Suprapubic skin (tissue), 4 donors: ENCODE results near the gene SYTL1. TPM values are rescaled to one million over a fixed set of nuclear protein-coding genes. Genes with fewer than 3 reads are reported as not detected.

Experiments used
- DNase-seq, 2 donors: peaks; one replicate each; pipeline ENCODE4 v3.0.0-alpha.2; 2019; ENCODE audit warnings: low spot score in 2 of 2
- H3K27ac ChIP-seq: fragments of 200-600 bp; sonication (generic); one replicate; pipeline ENCODE4 v1.5.1; 2019
- H3K27me3 ChIP-seq: fragments of 200-600 bp; sonication (generic); one replicate; pipeline ENCODE4 v1.5.1; 2019
- H3K36me3 ChIP-seq: fragments of 200-600 bp; sonication (generic); one replicate; pipeline ENCODE4 v1.5.1; 2019
- H3K4me1 ChIP-seq: fragments of 200-600 bp; sonication (generic); one replicate; pipeline ENCODE4 v1.5.1; 2019
- H3K4me3 ChIP-seq: fragments of 200-600 bp; sonication (generic); one replicate; pipeline ENCODE4 v1.5.1; 2019; ENCODE audit warnings: mild to moderate bottlenecking
- H3K9me3 ChIP-seq: fragments of 200-600 bp; sonication (generic); one replicate; pipeline ENCODE4 v1.5.1; 2019
- EP300 ChIP-seq: sonication (generic); formaldehyde crosslinking; IDR thresholded peaks from one replicate; pipeline ENCODE4 v1.6.1; 2017; ENCODE audit warnings: antibody characterized with exemption
- POLR2A ChIP-seq, 2 donors: fragments of 450-650 bp; IDR thresholded peaks; one replicate each; pipeline ENCODE4 v1.6.1; 2017; ENCODE audit warnings: antibody characterized with exemption in 2 of 2, mild to moderate bottlenecking in 2 of 2, moderate library complexity in 2 of 2
- POLR2AphosphoS5 ChIP-seq, 3 donors: sonication (generic); formaldehyde crosslinking; IDR thresholded peaks; one replicate each; pipeline ENCODE4 v1.6.1; 2017; ENCODE audit warnings: antibody characterized with exemption in 3 of 3
- WGBS: methylation state at CpG from one replicate; pipeline ENCODE4 v1.1.5; 2018; 5-methylcytosine and 5-hydroxymethylcytosine counted together
- total RNA-seq, 4 donors: library from RNA; depleted of rRNA; stranded (reverse); fragments of >200 nt; gene quantifications; one replicate each; pipeline ENCODE4 v1.1.0, GENCODE V29; 2016
- TF ChIP-seq, protein P1 (sequence below), 2 donors: fragments of 200-600 bp in 1 of 2; fragments of 450-650 bp in 1 of 2; sonication (generic) in 1 of 2; IDR thresholded peaks; one replicate each; pipeline ENCODE4 v1.5.1; 2016 to 2019; ENCODE audit warnings: antibody characterized with exemption in 2 of 2, mild to moderate bottlenecking in 1 of 2, moderate library complexity in 1 of 2

Gene SYTL1
- total RNA-seq, 4 donors from 2014 or later, result 142 to 176 (median 168) TPM

DNA sequence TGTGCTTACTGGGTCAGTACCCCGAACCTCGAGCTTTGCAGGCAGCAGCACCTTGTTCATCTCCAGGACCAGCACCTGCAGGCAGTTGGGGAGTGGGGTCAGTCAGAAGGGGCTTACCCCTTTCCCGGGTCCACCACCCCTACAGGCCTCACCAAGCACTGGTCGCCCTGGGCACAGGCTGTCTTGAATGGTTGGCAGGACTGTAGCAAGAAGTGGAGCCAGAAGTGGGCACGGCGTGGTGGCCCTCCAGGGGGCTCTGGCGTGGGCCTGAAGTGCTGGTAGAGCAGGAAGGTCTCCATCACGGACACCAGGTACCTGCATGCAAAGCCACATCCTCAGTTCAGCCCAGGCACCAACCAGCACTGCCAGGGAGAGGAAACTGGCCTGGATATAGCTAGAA lies 19.7 kb downstream of the SYTL1 start:
- no peak overlapping the region for H3K4me3 ChIP-seq
- no peak for DNase-seq
- no peaks in the 10 kb centered on the region for H3K9me3 ChIP-seq
- no peak overlapping the region for H3K27ac ChIP-seq
- WGBS, result 80% methylated on average over 1 of the region's 8 CpGs
- H3K4me1 ChIP-seq, result peaks cover 47% of the 10 kb centered on the region
- TF ChIP-seq POLR2A (IDR thresholded peaks at IDR 0.05) (no peak), POLR2AphosphoS5 (IDR thresholded peaks at IDR 0.05) (no peak), EP300 (no peak)
- TF ChIP-seq, protein P1, sequence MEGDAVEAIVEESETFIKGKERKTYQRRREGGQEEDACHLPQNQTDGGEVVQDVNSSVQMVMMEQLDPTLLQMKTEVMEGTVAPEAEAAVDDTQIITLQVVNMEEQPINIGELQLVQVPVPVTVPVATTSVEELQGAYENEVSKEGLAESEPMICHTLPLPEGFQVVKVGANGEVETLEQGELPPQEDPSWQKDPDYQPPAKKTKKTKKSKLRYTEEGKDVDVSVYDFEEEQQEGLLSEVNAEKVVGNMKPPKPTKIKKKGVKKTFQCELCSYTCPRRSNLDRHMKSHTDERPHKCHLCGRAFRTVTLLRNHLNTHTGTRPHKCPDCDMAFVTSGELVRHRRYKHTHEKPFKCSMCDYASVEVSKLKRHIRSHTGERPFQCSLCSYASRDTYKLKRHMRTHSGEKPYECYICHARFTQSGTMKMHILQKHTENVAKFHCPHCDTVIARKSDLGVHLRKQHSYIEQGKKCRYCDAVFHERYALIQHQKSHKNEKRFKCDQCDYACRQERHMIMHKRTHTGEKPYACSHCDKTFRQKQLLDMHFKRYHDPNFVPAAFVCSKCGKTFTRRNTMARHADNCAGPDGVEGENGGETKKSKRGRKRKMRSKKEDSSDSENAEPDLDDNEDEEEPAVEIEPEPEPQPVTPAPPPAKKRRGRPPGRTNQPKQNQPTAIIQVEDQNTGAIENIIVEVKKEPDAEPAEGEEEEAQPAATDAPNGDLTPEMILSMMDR (IDR thresholded peaks at IDR 0.05), result no peak
- peaks cover 80% of the 10 kb centered on the region for H3K36me3 ChIP-seq
- no peaks in the 10 kb centered on the region for H3K27me3 ChIP-seq

DNA sequence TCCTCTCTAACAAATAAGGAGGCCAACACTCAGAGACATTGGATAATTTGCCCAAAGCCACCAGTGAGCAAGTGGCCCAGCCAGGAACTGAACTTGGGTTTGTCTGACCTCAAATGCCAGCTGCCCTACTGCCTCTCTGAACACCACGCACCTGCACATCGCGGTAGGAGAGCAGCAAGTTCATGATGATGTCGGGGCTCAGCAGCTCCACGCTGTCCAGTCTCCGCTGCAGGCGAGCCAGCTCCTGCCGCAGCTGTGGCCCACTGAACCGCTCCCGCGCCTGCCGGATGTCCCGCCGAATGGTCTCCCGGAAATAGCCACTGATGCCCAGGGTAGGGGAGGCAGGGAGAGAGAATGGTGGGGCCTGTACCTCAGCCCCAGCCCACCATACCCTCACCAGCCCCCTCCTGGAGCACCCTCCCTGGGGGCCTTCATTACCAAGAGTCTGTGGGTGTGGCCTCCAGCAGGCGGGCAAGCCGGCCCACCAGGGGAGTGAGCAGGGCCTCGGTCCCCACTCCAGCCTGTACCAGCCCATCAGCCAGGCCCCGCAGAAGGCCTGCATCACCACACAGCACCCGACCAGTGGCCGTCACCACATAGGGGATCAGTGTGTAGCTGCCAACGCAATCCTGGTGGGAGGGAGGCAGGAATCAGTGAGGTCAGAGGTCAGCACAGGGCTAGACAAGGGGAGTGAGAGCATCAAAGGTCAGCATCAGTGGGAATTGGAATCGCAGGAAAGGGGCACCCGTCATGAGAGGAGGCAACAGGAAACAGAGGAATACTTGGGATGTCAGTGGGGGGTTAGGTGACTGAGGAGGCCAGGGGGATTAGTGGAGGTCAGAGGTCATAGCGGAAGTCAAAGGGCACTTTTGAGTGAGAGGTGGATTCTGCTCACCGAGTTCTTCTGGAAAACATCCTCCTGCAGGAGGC lies 22.2 kb downstream of the SYTL1 start:
- H3K9me3 ChIP-seq, result no peaks in the 10 kb centered on the region
- H3K4me3 ChIP-seq, result peak overlapping the region; percentile 60
- DNase-seq, result no peak
- H3K4me1 ChIP-seq, result peaks cover 55% of the 10 kb centered on the region
- 84% methylated on average over 22 of the region's 26 CpGs for WGBS
- H3K27ac ChIP-seq, result no peak overlapping the region
- H3K27me3 ChIP-seq, result no peaks in the 10 kb centered on the region
- peaks cover 55% of the 10 kb centered on the region for H3K36me3 ChIP-seq
- TF ChIP-seq POLR2AphosphoS5 (IDR thresholded peaks at IDR 0.05) (no peak), EP300 (no peak), POLR2A (IDR thresholded peaks at IDR 0.05) (no peak)
- TF ChIP-seq, protein P1 (IDR thresholded peaks at IDR 0.05), result no peak

DNA sequence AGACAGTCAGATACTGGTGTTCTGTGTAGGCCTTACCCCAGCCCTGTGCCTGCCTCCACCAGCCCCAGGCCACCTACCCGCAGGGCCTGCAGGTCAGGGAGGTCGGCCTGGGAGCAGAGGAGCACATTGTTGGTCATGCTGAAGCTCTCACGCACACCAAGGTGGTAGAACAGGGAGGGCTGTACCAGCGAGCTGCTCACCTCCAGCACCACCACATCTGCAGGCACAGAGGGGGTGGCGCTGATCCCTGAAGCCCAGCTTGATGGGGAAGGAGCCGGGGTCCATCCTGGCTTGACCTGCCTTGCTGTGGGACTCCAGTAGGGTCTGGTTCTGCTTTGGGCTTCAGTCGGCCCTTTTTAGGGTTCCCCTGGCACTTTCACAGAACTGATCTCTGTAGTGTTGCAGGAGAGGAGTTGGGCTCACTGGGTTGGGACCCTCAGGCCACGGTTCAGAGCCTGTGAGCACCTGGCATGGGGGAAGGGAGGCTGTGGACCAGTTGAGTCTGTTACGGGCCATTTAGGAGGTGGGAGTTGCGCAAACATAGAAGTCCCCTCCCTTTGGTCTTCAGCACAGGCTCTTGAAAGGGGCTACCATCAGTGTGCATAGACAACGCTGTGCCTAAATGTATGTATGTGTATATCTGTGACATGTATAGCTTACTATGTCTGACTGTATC lies 23.0 kb downstream of the SYTL1 start:
- no peak for DNase-seq
- WGBS, result 63% methylated on average over 6 of the region's 11 CpGs
- TF ChIP-seq EP300 (no peak), POLR2AphosphoS5 (IDR thresholded peaks at IDR 0.05) (no peak), POLR2A (IDR thresholded peaks at IDR 0.05) (no peak)
- TF ChIP-seq, protein P1 (IDR thresholded peaks at IDR 0.05), result no peak
- peaks cover 47% of the 10 kb centered on the region for H3K36me3 ChIP-seq
- peaks cover 61% of the 10 kb centered on the region for H3K4me1 ChIP-seq
- H3K4me3 ChIP-seq, result peak overlapping the region; percentile 60
- H3K9me3 ChIP-seq, result no peaks in the 10 kb centered on the region
- H3K27ac ChIP-seq, result peak overlapping the region; percentile 99
- no peaks in the 10 kb centered on the region for H3K27me3 ChIP-seq

DNA sequence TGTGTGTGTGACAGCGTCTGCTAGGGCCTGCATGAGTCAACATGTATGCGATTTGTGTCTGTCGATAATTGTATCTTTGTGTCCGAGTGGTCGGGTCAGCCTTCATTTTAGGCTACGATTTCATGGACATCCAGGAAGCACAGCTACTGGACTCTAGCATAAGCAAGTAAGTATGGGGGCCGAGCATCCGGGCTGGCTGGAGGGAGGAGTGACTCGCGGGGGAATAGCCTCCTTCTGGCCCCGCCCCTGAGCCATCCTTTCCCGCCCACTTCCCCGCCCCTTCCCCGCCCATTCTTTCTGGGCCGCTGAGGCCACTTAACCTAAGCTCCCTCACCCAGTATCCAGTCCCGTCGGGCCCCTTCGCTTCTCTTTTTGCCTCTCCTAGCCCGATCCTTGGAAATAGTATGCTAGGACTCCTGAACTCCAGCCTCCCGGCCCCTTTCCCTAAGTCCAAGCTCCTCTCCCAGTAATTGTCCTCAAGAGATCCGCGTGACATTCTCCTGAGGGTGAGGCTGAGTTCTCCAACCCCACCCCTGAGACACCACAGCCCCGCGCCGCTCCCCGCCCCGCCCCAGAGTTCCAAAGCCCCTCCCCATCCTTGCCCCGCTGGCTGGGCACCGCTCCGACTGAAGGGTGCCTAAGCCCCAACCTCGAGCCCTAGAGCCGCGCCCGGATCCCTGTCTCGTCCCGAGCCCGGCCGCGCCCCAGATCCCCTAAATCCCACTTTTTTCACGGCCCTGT lies 23.7 kb downstream of the SYTL1 start:
- DNase-seq, result peak; percentile 95 to 97
- no peaks in the 10 kb centered on the region for H3K9me3 ChIP-seq
- H3K4me3 ChIP-seq, result peak overlapping the region; percentile 60
- TF ChIP-seq POLR2AphosphoS5 (IDR thresholded peaks at IDR 0.05) (no peak), POLR2A (IDR thresholded peaks at IDR 0.05) (peak in 1 of 2 donors; percentile 47), EP300 (no peak)
- TF ChIP-seq, protein P1 (IDR thresholded peaks at IDR 0.05), result no peak
- WGBS, result under 1% methylated on average over 37 of the region's 40 CpGs
- H3K27me3 ChIP-seq, result no peaks in the 10 kb centered on the region
- peaks cover 40% of the 10 kb centered on the region for H3K36me3 ChIP-seq
- peaks cover 53% of the 10 kb centered on the region for H3K4me1 ChIP-seq
- H3K27ac ChIP-seq, result peak overlapping the region; percentile 99
